Stimulated activated memory B cell treated with anti-CD40 and anti-IgM and Interleukin-4, amounts not matched to agents 10 μg/mL and 1 μg/mL and 100 μg/mL, for 72 hours (primary cell): ENCODE measurements around the gene SH3PXD2B.
"Not testable (repeated sequence)": the region's sequence is repeated elsewhere in the genome, so short reads cannot be mapped to it uniquely, and the experiment has no call there.

Experiments
- ATAC-seq: fragments of 150-1000 bp; cut with Tn5 transposase; 2 replicates; pipeline ENCODE4 v1.10.0; 2021
- H3K27ac Mint-ChIP-seq: one replicate; pipeline ENCODE4 v1.8.0; 2022; ENCODE audit warnings: mild to moderate bottlenecking, mixed read lengths
- H3K27me3 Mint-ChIP-seq: one replicate; pipeline ENCODE4 v1.8.0; 2022; ENCODE audit warnings: mixed read lengths
- H3K36me3 Mint-ChIP-seq: one replicate; pipeline ENCODE4 v1.8.0; 2022; ENCODE audit warnings: mixed read lengths
- H3K4me1 Mint-ChIP-seq: one replicate; pipeline ENCODE4 v1.8.0; 2022; ENCODE audit warnings: mixed read lengths
- H3K4me3 Mint-ChIP-seq: one replicate; pipeline ENCODE4 v1.8.0; 2022; ENCODE audit warnings: mild to moderate bottlenecking, moderate library complexity, mixed read lengths
- H3K9me3 Mint-ChIP-seq: one replicate; pipeline ENCODE4 v1.8.0; 2022; ENCODE audit warnings: mixed read lengths

Gene SH3PXD2B

GRCh38 chr5:172334196-172334595, 120.1 kb downstream of the SH3PXD2B start:
- Mint-ChIP-seq H3K9me3 (no peaks in the 10 kb centered on the region), H3K36me3 (no peaks in the 10 kb centered on the region), H3K4me1 (no peaks in the 10 kb centered on the region), H3K27ac (no peak overlapping the region), H3K27me3 (peaks cover 40% of the 10 kb centered on the region), H3K4me3 (no peak overlapping the region)
- no peak for ATAC-seq

GRCh38 chr5:172326901-172327300, 127.4 kb downstream of the SH3PXD2B start:
- H3K36me3 Mint-ChIP-seq = not testable (repeated sequence)

DNA sequence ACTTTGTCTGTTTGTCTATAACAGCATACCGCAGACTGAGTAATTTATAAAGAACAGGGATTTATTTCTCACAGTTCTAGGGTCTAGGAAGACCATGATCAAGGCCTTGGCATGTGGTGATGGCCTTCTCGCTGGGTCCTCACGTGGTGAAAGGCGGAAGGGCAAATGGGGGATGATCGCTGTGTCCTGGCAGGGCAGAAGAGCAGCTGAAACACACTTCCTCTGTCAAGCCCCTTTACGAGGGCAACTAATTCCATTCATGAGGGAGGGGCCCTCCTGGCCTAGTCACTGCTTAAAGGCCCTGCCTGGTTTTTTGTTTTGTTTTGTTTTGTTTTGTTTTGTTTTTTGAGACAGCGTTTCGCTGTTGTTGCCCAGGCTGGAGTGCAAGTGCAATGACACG, 128.9 kb downstream of the SH3PXD2B start:
- H3K27ac Mint-ChIP-seq = no peak overlapping the region
- H3K4me1 Mint-ChIP-seq = peaks cover 22% of the 10 kb centered on the region
- no peak for ATAC-seq
- no peaks in the 10 kb centered on the region for H3K36me3 Mint-ChIP-seq
- no peaks in the 10 kb centered on the region for H3K9me3 Mint-ChIP-seq
- H3K27me3 Mint-ChIP-seq = no peaks in the 10 kb centered on the region
- no peak overlapping the region for H3K4me3 Mint-ChIP-seq

More at GRCh38 chr5:172326901-172327300, 127.4 kb downstream of the SH3PXD2B start:
- not testable (repeated sequence) for ATAC-seq, H3K4me3 Mint-ChIP-seq, H3K27ac Mint-ChIP-seq, H3K27me3 Mint-ChIP-seq, H3K9me3 Mint-ChIP-seq
- H3K4me1 Mint-ChIP-seq = peaks cover 13% of the 10 kb centered on the region

DNA sequence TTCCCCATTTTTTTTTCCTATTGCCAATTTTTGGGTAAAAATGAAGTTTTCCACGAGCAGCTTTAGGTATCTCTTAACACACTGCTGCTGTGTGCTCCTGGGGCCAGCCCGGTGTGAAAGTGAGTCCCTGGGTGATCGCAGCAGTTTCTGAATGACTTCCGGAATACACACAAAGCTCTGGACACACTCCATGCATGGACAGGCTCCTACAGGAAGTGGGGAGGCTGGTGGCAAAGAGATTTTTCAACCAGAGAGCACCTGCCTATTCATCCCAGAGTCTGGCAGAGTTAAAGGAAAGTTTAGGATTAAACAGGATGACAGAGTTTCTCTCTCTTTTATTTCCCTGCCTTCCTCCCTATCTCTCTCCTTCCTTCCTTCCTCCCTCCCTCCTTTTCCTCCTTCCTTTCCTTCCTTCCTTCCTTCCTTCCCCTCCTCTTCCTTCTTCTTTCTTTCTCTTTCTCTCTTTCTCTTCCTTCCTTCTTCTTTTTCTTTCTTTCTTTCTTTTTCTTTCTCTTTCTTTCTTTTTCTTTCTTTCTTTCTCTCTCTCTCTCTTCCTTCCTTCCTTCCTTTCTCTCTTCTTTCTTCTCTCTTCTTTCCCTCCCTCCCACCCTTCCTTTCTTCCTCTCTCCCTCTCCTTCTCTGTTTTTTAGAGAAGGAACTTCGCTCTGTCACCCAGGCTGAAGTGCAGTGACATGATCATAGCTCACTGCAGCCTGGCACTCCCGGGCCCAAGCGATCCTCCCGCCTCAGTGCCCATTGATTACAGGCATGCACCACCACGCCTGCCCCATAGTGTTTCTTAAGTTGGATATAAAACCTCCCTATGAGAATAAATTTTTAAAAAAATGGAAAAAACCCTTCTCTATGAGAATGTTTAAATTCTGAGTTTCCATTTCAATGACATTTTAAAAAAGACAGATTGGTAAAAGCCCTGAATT, 132.0 kb downstream of the SH3PXD2B start:
- Mint-ChIP-seq H3K4me3 (peak overlapping the region; percentile 21), H3K36me3 (no peaks in the 10 kb centered on the region)
- ATAC-seq = peak; percentile 64

GRCh38 chr5:172321593-172321992, 132.7 kb downstream of the SH3PXD2B start:
- Mint-ChIP-seq H3K4me3 (no peak overlapping the region), H3K36me3 (no peaks in the 10 kb centered on the region), H3K9me3 (no peaks in the 10 kb centered on the region), H3K27me3 (no peaks in the 10 kb centered on the region), H3K27ac (peak overlapping the region; percentile 88), H3K4me1 (peaks cover 35% of the 10 kb centered on the region)
- ATAC-seq = no peak

More for the DNA sequence above, 132.0 kb downstream of the SH3PXD2B start:
- Mint-ChIP-seq H3K27ac (peak overlapping the region; percentile 88), H3K27me3 (no peaks in the 10 kb centered on the region), H3K4me1 (peaks cover 35% of the 10 kb centered on the region), H3K9me3 (no peaks in the 10 kb centered on the region)

DNA sequence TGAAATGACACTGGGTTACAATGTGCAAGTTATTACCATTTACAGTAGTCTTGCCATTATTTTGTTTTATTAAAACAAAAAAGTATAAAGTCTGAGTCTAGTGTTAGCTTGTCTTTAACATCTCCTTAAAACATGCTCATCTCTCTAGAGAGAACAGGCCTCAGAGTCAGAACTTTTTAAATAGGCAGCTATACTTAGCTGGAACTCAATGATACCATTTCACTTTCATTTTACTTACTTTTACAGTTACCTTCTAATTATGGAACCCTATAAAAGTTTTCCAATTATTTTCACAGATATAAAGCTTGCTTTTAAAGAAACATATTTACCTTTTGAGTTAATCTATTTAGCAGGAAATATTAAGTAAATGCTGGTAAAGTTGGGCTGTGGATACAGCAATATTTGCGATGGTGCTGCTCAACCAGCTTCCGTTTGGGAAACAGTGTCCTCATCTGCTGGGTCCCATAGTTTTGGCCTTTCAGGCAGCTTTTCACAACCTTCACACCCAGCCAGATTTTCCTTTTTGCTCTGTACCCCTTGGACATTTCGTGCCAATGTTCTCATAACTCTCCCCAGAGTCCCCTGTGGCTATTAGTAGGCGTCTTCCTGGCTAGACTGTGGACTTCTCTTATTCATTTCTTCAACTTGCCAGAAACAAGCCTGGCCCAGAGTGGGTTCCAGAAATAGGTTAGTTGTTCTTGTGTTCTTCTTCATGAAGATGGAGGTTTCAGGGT, 134.4 kb downstream of the SH3PXD2B start:
- no peaks in the 10 kb centered on the region for H3K9me3 Mint-ChIP-seq
- H3K4me3 Mint-ChIP-seq = peak overlapping the region; percentile 3
- H3K36me3 Mint-ChIP-seq = no peaks in the 10 kb centered on the region
- peak overlapping the region; percentile 88 for H3K27ac Mint-ChIP-seq
- H3K4me1 Mint-ChIP-seq = peaks cover 40% of the 10 kb centered on the region
- peak; percentile 74 for ATAC-seq
- H3K27me3 Mint-ChIP-seq = no peaks in the 10 kb centered on the region

DNA sequence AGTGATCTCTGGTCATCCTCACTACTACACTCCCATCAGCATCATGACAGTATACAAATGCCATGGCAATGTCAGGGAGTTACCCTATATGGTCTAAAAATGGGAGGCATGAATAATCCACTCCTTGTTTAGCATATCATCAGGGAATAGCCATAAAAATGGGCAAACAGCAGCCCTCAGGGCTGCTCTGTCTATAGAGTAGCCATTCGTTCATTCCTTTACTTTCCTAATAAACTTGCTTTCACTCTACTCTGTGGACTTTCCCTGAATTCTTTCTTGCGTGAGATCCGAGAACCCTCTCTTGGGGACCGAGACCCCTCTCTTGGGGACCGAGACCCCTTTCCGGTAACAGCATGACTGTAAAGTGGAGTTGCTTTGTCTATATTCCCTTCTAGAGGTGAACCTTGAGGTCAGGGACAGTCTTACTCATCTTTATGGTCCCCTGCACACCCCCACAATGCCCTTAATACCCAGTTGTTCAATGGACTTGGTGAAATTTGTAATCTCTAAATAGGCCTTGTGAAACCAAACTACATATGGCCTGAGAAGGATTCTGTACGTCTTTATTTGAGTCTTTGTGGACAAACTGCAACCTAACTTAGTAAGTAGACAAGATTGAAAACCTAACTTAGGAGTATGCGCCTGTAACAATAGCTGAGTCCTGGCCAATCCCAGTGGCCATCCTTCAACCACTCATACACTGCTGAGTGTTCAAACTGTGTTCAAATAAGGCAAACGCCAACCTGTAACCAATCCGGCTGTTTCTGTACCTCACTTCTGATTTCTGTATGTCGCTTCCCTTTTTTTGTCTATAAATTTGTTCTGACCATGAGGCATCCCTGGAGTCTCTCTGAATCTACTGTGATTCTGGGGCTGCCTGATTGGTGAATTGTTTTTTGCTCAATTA, 138.5 kb downstream of the SH3PXD2B start:
- ATAC-seq = peak; percentile 74
- H3K9me3 Mint-ChIP-seq = no peaks in the 10 kb centered on the region
- H3K27me3 Mint-ChIP-seq = no peaks in the 10 kb centered on the region
- H3K36me3 Mint-ChIP-seq = no peaks in the 10 kb centered on the region
- H3K4me1 Mint-ChIP-seq = peaks cover 19% of the 10 kb centered on the region
- H3K4me3 Mint-ChIP-seq = no peak overlapping the region
- no peak overlapping the region for H3K27ac Mint-ChIP-seq

DNA sequence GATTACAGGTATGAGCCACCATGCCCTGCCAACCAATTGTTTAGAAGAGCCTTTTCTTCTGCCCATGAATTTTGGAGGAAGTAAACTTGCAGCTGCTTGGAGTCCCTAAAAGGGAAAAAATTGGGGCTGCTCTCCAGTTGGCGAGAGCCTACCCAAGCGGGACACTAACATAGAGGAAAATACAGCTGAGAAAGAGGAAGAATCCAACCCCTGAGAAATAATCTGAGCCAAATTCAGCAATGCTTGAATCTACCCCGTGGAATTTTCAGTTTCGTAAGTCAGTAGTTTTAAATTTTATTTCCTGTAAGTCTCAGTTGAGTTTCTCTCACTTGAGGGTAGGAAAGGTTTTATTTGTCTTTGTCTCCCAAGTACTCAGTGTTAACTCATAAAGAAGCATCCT, 140.4 kb downstream of the SH3PXD2B start:
- H3K36me3 Mint-ChIP-seq = no peaks in the 10 kb centered on the region
- no peak overlapping the region for H3K27ac Mint-ChIP-seq
- no peak for ATAC-seq
- no peak overlapping the region for H3K4me3 Mint-ChIP-seq
- H3K27me3 Mint-ChIP-seq = no peaks in the 10 kb centered on the region
- H3K4me1 Mint-ChIP-seq = peaks cover 5% of the 10 kb centered on the region
- no peaks in the 10 kb centered on the region for H3K9me3 Mint-ChIP-seq

GRCh38 chr5:172312286-172312685, 142.0 kb downstream of the SH3PXD2B start:
- Mint-ChIP-seq H3K27me3 (peaks cover 6% of the 10 kb centered on the region), H3K36me3 (no peaks in the 10 kb centered on the region), H3K4me3 (no peak overlapping the region), H3K4me1 (peaks cover 5% of the 10 kb centered on the region), H3K27ac (no peak overlapping the region), H3K9me3 (no peaks in the 10 kb centered on the region)
- ATAC-seq = no peak

GRCh38 chr5:172311605-172312004, 142.7 kb downstream of the SH3PXD2B start:
- H3K27ac Mint-ChIP-seq = no peak overlapping the region
- H3K27me3 Mint-ChIP-seq = peaks cover 9% of the 10 kb centered on the region
- no peak overlapping the region for H3K4me3 Mint-ChIP-seq
- no peak for ATAC-seq
- H3K9me3 Mint-ChIP-seq = no peaks in the 10 kb centered on the region
- no peaks in the 10 kb centered on the region for H3K36me3 Mint-ChIP-seq
- peaks cover 5% of the 10 kb centered on the region for H3K4me1 Mint-ChIP-seq

DNA sequence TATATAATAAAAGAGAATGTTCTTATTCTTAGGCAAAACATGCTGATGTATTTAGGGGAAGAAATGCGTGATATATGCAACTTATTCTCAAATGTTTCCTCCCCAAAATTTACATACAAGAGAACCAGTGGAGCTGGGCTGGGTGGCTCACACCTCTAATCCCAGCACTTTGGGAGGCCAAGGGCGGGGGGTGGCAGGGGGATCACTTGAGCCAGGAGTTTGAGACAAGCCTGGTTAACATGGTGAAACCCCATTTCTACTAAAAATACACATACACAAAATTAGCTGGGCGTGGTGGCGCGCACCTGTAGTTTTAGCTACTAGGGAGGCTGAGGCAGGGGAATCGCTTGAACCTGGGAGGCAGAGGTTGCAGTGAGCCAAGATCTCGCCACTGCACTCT, 143.3 kb downstream of the SH3PXD2B start:
- Mint-ChIP-seq H3K36me3 (no peaks in the 10 kb centered on the region), H3K9me3 (no peaks in the 10 kb centered on the region), H3K4me3 (no peak overlapping the region), H3K27me3 (peaks cover 9% of the 10 kb centered on the region), H3K4me1 (peaks cover 5% of the 10 kb centered on the region), H3K27ac (no peak overlapping the region)
- no peak for ATAC-seq

DNA sequence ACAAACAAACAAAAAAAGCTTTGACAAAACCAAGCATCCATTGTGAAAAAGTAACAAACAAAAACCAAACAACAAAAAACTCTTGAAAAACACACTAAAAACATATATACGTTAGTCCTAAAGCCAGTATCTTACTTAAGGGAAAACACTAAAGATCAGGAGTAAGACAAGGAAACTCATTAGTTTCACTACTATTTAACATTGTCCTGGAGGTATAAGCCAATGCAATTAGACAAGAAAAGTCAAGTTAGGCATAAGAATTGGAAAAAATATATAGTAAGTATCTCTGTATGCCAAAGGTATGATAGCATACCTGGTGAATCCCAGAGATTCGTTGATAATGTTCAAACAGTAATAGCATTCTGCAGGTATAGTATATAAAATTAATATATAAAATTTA, 148.9 kb downstream of the SH3PXD2B start:
- Mint-ChIP-seq H3K4me1 (no peaks in the 10 kb centered on the region), H3K27ac (no peak overlapping the region), H3K9me3 (no peaks in the 10 kb centered on the region), H3K4me3 (no peak overlapping the region), H3K27me3 (peaks cover 30% of the 10 kb centered on the region), H3K36me3 (no peaks in the 10 kb centered on the region)
- no peak for ATAC-seq

- H3K27ac Mint-ChIP-seq = no peak overlapping the region
- peaks cover 30% of the 10 kb centered on the region for H3K27me3 Mint-ChIP-seq
Observed at GRCh38 chr5:172303572-172304335, 150.6 kb downstream of the SH3PXD2B start.

GRCh38 chr5:172303162-172303561, 151.2 kb downstream of the SH3PXD2B start:
- Mint-ChIP-seq H3K9me3 (no peaks in the 10 kb centered on the region), H3K27ac (no peak overlapping the region), H3K36me3 (no peaks in the 10 kb centered on the region), H3K27me3 (peaks cover 30% of the 10 kb centered on the region), H3K4me3 (no peak overlapping the region), H3K4me1 (no peaks in the 10 kb centered on the region)
- ATAC-seq = no peak

More at GRCh38 chr5:172303572-172304335, 150.6 kb downstream of the SH3PXD2B start:
- Mint-ChIP-seq H3K4me3 (no peak overlapping the region), H3K4me1 (no peaks in the 10 kb centered on the region), H3K9me3 (no peaks in the 10 kb centered on the region), H3K36me3 (no peaks in the 10 kb centered on the region)
- ATAC-seq = no peak
